ENCODE measurements around the gene PHPT1.
A peak's percentile ranks its signal among the peaks of the same experiment; 100 is the strongest.
"Not testable (repeated sequence)": the region's sequence is repeated elsewhere in the genome, so short reads cannot be mapped to it uniquely, and the experiment has no call there.

GRCh38 chr9:136842380-136842948 lies 6.7 kb upstream of the PHPT1 start, which contains the start of gene AJM1:
- TF ChIP-seq, protein P1, sequence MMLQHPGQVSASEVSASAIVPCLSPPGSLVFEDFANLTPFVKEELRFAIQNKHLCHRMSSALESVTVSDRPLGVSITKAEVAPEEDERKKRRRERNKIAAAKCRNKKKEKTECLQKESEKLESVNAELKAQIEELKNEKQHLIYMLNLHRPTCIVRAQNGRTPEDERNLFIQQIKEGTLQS (IDR thresholded peaks at IDR 0.05), result not testable (repeated sequence)
- TF ChIP-seq, protein P2, sequence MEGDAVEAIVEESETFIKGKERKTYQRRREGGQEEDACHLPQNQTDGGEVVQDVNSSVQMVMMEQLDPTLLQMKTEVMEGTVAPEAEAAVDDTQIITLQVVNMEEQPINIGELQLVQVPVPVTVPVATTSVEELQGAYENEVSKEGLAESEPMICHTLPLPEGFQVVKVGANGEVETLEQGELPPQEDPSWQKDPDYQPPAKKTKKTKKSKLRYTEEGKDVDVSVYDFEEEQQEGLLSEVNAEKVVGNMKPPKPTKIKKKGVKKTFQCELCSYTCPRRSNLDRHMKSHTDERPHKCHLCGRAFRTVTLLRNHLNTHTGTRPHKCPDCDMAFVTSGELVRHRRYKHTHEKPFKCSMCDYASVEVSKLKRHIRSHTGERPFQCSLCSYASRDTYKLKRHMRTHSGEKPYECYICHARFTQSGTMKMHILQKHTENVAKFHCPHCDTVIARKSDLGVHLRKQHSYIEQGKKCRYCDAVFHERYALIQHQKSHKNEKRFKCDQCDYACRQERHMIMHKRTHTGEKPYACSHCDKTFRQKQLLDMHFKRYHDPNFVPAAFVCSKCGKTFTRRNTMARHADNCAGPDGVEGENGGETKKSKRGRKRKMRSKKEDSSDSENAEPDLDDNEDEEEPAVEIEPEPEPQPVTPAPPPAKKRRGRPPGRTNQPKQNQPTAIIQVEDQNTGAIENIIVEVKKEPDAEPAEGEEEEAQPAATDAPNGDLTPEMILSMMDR (IDR thresholded peaks at IDR 0.05; ENCODE audit: low read depth, low read length, missing input control), result peak; percentile 59
- TF ChIP-seq MAX (IDR thresholded peaks at IDR 0.05), result not testable (repeated sequence)
